HCT116 (cell line): ENCODE results near the gene OPN1SW. TPM values are rescaled to one million over a fixed set of nuclear protein-coding genes. Genes with fewer than 3 reads are reported as not detected.

Source experiments
- ATAC-seq: fragments of 200-7000 bp; cut with Tn5 transposase; 2 replicates; pipeline ENCODE4 v1.9.1; 2020; ENCODE audit warnings: mild to moderate bottlenecking, moderate library complexity
- BruUV-seq: library from RNA; stranded (reverse); fragments of 400-500 nt; replicated peaks from 2 replicates; lab custom pipeline; 2021; lab: Mats Ljungman, UMichigan
- CTCF ChIA-PET: fragments of 300-600 bp; sonication (Branson Sonifier 250); formaldehyde crosslinking; loops from one replicate; lab custom pipeline; 2021; ENCODE audit warnings: antibody characterized with exemption; lab: Charles Lee
- POLR2A ChIA-PET: fragments of 300-600, 350-600 bp; sonication (Branson Sonifier 250); formaldehyde crosslinking; loops from one replicate; lab custom pipeline; 2021; ENCODE audit warnings: antibody characterized with exemption; lab: Charles Lee
- RAD21 ChIA-PET, 2 experiments: fragments of 300-600 bp; sonication (Branson Sonifier 250); formaldehyde crosslinking; loops; one replicate each; lab custom pipeline; 2023; ENCODE audit warnings: low total read pairs in 2 of 2; ENCODE audit not compliant: uncharacterized antibody in 2 of 2, unreplicated experiment in 2 of 2, low non-redundant PET in 1 of 2; lab: Charles Lee
- DNase-seq: peaks from one replicate; pipeline ENCODE4 v3.0.0-alpha.2; 2010; ENCODE audit warnings: low read depth, low spot score
- H2AFZ ChIP-seq: fragments of 200-600 bp; shearing (Covaris generic), sonication (generic); 2 replicates; pipeline ENCODE4 v1.6.1; 2017; ENCODE audit warnings: low read depth, mixed run types, mixed read lengths, antibody characterized with exemption, low read length; ENCODE audit not compliant: poor library complexity, severe bottlenecking
- H3K27ac ChIP-seq: 2 replicates; pipeline ENCODE4 v1.5.1; 2012; ENCODE audit warnings: low read depth, low read length
- H3K27me3 ChIP-seq: fragments of 200-600 bp; sonication (generic); 2 replicates; pipeline ENCODE4 v1.6.1; 2016; ENCODE audit warnings: mixed run types, low read length, mixed read lengths; ENCODE audit not compliant: insufficient read depth
- H3K36me3 ChIP-seq, 2 experiments: fragments of 200-500 bp in 1 of 2; fragments of 200-600 bp in 1 of 2; sonication (Bioruptor generic) in 1 of 2; sonication (generic) in 1 of 2; 2 replicates each; pipeline versions ENCODE4 v1.5.1 to v1.6.1; 2014 to 2016; ENCODE audit warnings: low read length in 2 of 2, inconsistent platforms in 1 of 2, mixed read lengths in 1 of 2, mixed run types in 1 of 2; ENCODE audit not compliant: insufficient read depth in 2 of 2, control insufficient read depth in 1 of 2
- H3K4me1 ChIP-seq, 2 experiments: fragments of 200-600 bp in 1 of 2; sonication (generic) in 1 of 2; 2 replicates each; pipeline versions ENCODE4 v1.5.1 to v1.6.1; 2012 to 2017; ENCODE audit warnings: low read length in 2 of 2, inconsistent platforms in 1 of 2, mild to moderate bottlenecking in 1 of 2, mixed read lengths in 1 of 2, mixed run types in 1 of 2, moderate library complexity in 1 of 2; ENCODE audit not compliant: insufficient read depth in 2 of 2, control insufficient read depth in 1 of 2
- H3K4me2 ChIP-seq: fragments of 200-600 bp; sonication (generic); 2 replicates; pipeline ENCODE4 v1.6.1; 2017; ENCODE audit warnings: mixed run types, low read length, mixed read lengths
- H3K4me3 ChIP-seq, 2 experiments: fragments of 200-600 bp in 1 of 2; sonication (generic) in 1 of 2; replicated peaks in 1 of 2; 2 replicates each; pipeline ENCODE4 v1.5.1; 2011 to 2016; ENCODE audit warnings: low read length in 2 of 2, control low read depth in 1 of 2, low read depth in 1 of 2, mild to moderate bottlenecking in 1 of 2, mixed read lengths in 1 of 2, mixed run types in 1 of 2
- H3K79me2 ChIP-seq: fragments of 200-600 bp; sonication (generic); 2 replicates; pipeline ENCODE4 v1.6.1; 2017; ENCODE audit warnings: mild to moderate bottlenecking, mixed run types, low read length, moderate library complexity, mixed read lengths; ENCODE audit not compliant: insufficient read depth
- H3K9ac ChIP-seq: fragments of 200-600 bp; sonication (generic); 2 replicates; pipeline ENCODE4 v1.6.1; 2016; ENCODE audit warnings: low read length, mixed read lengths
- H3K9me2 ChIP-seq: fragments of 200-600 bp; sonication (generic), shearing (Covaris generic); 2 replicates; pipeline ENCODE4 v1.6.1; 2017; ENCODE audit warnings: mixed run types, mild to moderate bottlenecking, moderate library complexity; ENCODE audit not compliant: insufficient read depth
- H3K9me3 ChIP-seq, 2 experiments: fragments of 200-500 bp in 1 of 2; fragments of 200-600 bp in 1 of 2; sonication (Bioruptor generic) in 1 of 2; sonication (generic) in 1 of 2; 2 replicates each; pipeline ENCODE4 v1.6.1; 2014 to 2017; ENCODE audit warnings: low read length in 2 of 2, mixed read lengths in 2 of 2, inconsistent platforms in 1 of 2, low read depth in 1 of 2, mild to moderate bottlenecking in 1 of 2, mixed run types in 1 of 2, moderate library complexity in 1 of 2; ENCODE audit not compliant: control insufficient read depth in 1 of 2, insufficient read depth in 1 of 2
- H4K20me1 ChIP-seq: fragments of 200-600 bp; sonication (generic), shearing (Covaris generic); 2 replicates; pipeline ENCODE4 v1.6.1; 2017; ENCODE audit warnings: mixed run types, mild to moderate bottlenecking, moderate library complexity; ENCODE audit not compliant: insufficient read depth
- ATF3 ChIP-seq: IDR thresholded peaks from 2 replicates; pipeline ENCODE4 v1.6.1; 2012
- CBX3 ChIP-seq: IDR thresholded peaks from 2 replicates; pipeline ENCODE4 v1.6.1; 2012; ENCODE audit warnings: low read depth
- CEBPB ChIP-seq: IDR thresholded peaks from 2 replicates; pipeline ENCODE4 v1.6.1; 2012; ENCODE audit warnings: low read depth
- EGR1 ChIP-seq: IDR thresholded peaks from 2 replicates; pipeline ENCODE4 v1.6.1; 2012; ENCODE audit warnings: low read depth
- EZH2 ChIP-seq: fragments of 200-600 bp; sonication (generic); IDR thresholded peaks from 2 replicates; pipeline ENCODE4 v1.6.1; 2017; ENCODE audit warnings: antibody characterized with exemption, mixed run types
- EZH2phosphoT487 ChIP-seq: fragments of 200-600 bp; IDR thresholded peaks from 2 replicates; pipeline ENCODE4 v1.6.1; 2018; ENCODE audit warnings: antibody characterized with exemption, borderline replicate concordance
- JUND ChIP-seq: IDR thresholded peaks from 2 replicates; pipeline ENCODE4 v1.6.1; 2012
- POLR2A ChIP-seq: IDR thresholded peaks from 2 replicates; pipeline ENCODE4 v1.7.0; 2011; ENCODE audit warnings: borderline replicate concordance; ENCODE audit not compliant: insufficient read depth, insufficient read length; ENCODE audit errors: extremely low read depth
- POLR2AphosphoS5 ChIP-seq: IDR thresholded peaks from 2 replicates; pipeline ENCODE4 v1.6.1; 2011; ENCODE audit warnings: mild to moderate bottlenecking, low read depth, low read length, moderate library complexity
- RAD21 ChIP-seq: IDR thresholded peaks from 2 replicates; pipeline ENCODE4 v1.6.1; 2012; ENCODE audit warnings: low read depth, mild to moderate bottlenecking
- REST ChIP-seq: IDR thresholded peaks from 2 replicates; pipeline ENCODE4 v1.6.1; 2012; ENCODE audit warnings: low read depth
- SP1 ChIP-seq: IDR thresholded peaks from 2 replicates; pipeline ENCODE4 v1.6.1; 2012; ENCODE audit warnings: low read depth
- SRF ChIP-seq: IDR thresholded peaks from 2 replicates; pipeline ENCODE4 v1.6.1; 2012; ENCODE audit warnings: low read depth
- ZNF274 ChIP-seq: fragments of 200-500 bp; sonication (Bioruptor generic); IDR thresholded peaks from 2 replicates; pipeline ENCODE4 v1.6.1; 2014; ENCODE audit warnings: mild to moderate bottlenecking, low read depth, low read length, inconsistent platforms
- intact Hi-C: fragments of 100-400 bp; cut with micrococcal nuclease; formaldehyde crosslinking; loops from 2 replicates; pipeline ENCODE4 v1.10.0; 2022
- total RNA-seq: library from RNA; stranded (reverse); gene quantifications from one replicate; pipeline ENCODE4 v1.2.1, GENCODE V29; 2021; ENCODE audit not compliant: unreplicated experiment

Gene OPN1SW
- total RNA-seq, 1 experiment from 2014 or later = not detected

DNA sequence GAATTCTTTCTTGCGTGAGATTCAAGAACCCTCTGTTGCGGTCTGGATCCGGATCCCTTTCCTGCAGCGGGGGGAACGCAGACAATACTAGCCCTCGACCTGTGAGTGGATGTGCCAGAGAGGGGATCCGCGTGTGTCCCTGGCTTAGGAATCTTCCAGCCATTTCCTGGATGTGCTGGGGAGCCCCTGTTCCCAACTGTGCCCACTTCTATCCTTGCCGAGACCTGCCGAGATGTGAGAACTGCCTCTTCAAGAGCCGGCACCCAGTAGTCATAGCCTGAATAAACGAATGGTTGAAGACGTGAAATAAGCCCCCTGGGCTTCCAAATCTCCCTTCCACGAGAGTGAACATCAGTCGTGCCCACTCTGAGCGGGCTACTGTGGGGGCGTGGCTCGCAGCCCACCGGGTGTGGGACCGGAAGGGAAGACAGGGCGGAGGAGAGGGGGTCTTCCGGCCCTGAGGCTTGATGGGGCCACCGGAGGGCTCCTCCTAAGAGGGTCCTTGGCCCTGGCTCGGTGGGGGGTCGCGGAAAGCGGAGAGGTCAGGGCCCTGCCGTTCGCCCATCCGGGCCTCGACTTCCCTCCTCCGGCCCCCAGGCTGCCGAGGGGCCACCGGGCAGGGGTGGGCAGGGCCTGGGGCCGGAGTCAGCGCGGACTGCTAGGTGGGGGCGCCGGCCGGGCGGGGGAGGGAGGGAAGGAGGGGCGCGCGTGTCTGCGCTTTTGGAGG lies 14.9 kb upstream of the OPN1SW start:
- Histone ChIP-seq H4K20me1 (no peaks in the 10 kb centered on the region), H3K27me3 (no peaks in the 10 kb centered on the region), H3K9me3 (no peaks in the 10 kb centered on the region), H3K4me3 (peak overlapping the region; percentile 59 to 71), H3K4me2 (peak overlapping the region; percentile 89), H3K36me3 (no peaks in the 10 kb centered on the region), H2AFZ (no peak overlapping the region), H3K27ac (no peak overlapping the region), H3K9me2 (no peaks in the 10 kb centered on the region), H3K9ac (peak overlapping the region; percentile 55; the same call in 1 of the 2 replicates), H3K4me1 (peaks cover 0 to 6% of the 10 kb centered on the region in 2 experiments; a peak in 1 of 4 replicates), H3K79me2 (no peaks in the 10 kb centered on the region)
- DNase-seq = no peak
- RAD21 ChIA-PET = no interaction called here
- no peak; the same call in 1 of the 2 replicates for ATAC-seq
- POLR2A ChIA-PET = no interaction called here
- intact Hi-C loops = no loop called here
- no TSS peak for BruUV-seq
- CTCF ChIA-PET = no interaction called here
- no peak for TF ChIP-seq REST
- no peak for TF ChIP-seq JUND
- no peak for TF ChIP-seq EGR1
- TF ChIP-seq SRF = no peak
- no peak for TF ChIP-seq CBX3
- TF ChIP-seq EZH2 = no peak
- no peak for TF ChIP-seq RAD21
- no peak for TF ChIP-seq POLR2A
- no peak for TF ChIP-seq POLR2AphosphoS5
- TF ChIP-seq SP1 = no peak
- no peak for TF ChIP-seq ZNF274
- TF ChIP-seq ATF3 = no peak
- no peak for TF ChIP-seq EZH2phosphoT487
- no peak for TF ChIP-seq CEBPB
